ENCODE measurements around the gene DPYD.

Gene DPYD

DNA sequence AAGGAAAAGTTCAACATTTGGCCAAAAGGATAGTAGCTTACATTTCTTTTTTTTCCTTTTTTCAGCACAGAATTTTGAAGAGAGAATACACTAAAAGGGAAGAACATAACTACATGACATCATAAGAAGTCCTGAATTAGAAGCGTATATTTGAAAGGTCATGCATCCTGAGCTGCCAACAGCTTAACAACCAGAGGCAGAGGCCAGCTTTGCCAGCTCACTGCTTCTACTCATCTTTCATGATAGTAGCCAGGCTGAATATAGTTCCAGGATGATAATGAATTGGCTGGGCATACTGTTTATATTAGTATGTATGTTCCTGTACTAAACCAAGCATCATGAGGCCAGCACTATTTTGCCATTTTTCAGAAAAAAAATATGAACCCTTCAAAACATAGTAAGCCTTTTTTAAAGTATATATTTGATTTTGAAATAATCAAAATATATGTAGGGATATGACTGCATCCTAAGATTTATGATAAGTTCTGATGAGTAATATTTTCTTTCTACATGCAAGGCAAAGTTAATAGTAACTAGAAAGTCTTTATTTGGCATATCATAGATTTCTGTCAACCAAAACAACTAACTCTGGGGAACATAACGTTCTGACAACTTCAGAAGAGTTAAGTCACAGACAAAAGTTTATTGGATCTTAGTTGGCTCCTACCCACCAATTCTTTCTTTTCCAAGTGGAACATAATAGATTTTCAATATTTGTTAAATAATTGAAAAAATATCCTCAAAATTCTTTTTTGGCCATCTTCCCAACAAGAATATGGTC lies 123.2 kb downstream of the DPYD start:
- TF ChIP-seq, protein P1, sequence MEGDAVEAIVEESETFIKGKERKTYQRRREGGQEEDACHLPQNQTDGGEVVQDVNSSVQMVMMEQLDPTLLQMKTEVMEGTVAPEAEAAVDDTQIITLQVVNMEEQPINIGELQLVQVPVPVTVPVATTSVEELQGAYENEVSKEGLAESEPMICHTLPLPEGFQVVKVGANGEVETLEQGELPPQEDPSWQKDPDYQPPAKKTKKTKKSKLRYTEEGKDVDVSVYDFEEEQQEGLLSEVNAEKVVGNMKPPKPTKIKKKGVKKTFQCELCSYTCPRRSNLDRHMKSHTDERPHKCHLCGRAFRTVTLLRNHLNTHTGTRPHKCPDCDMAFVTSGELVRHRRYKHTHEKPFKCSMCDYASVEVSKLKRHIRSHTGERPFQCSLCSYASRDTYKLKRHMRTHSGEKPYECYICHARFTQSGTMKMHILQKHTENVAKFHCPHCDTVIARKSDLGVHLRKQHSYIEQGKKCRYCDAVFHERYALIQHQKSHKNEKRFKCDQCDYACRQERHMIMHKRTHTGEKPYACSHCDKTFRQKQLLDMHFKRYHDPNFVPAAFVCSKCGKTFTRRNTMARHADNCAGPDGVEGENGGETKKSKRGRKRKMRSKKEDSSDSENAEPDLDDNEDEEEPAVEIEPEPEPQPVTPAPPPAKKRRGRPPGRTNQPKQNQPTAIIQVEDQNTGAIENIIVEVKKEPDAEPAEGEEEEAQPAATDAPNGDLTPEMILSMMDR (IDR thresholded peaks at IDR 0.05; ENCODE audit: insufficient read depth, low read length, poor library complexity, severe bottlenecking): no peak
- no peak for DNase-seq (ENCODE audit: extremely low read depth, insufficient read length)
- no peak overlapping the region for H3K4me3 ChIP-seq (replicated peaks; ENCODE audit: low read depth, low read length)

DNA sequence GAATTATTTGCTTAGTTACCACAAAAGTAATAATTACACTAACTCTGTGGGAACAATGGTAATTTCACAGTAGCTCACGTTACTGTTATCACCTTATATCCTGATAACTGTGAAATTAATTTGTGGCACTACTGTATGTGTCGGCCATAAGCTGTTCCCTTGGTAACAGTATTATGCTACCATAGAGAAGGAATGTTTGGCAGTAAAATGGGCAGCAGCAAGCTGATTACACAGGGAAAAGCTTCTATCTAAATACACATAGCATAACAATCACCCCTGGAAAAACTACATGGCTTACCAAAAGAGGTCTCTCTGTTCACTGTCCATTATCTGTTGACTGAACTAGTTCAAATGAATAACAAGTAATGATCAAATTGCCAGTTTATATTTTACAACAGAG lies 124.1 kb downstream of the DPYD start:
- Histone ChIP-seq H3K36me3 (ENCODE audit: control insufficient read depth, insufficient read depth, low read length) (no peaks in the 10 kb centered on the region), H3K4me3 (replicated peaks; ENCODE audit: low read depth, low read length) (no peak overlapping the region), H3K27me3 (replicated peaks; ENCODE audit: control insufficient read depth, insufficient read depth, low read length) (no peaks in the 10 kb centered on the region)
- TF ChIP-seq, protein P1 (IDR thresholded peaks at IDR 0.05; ENCODE audit: insufficient read depth, low read length, poor library complexity, severe bottlenecking): no peak
- DNase-seq (ENCODE audit: extremely low read depth, insufficient read length): no peak

More for the DNA sequence above, 123.2 kb downstream of the DPYD start:
- no peaks in the 10 kb centered on the region for H3K36me3 ChIP-seq (ENCODE audit: control insufficient read depth, insufficient read depth, low read length)
- H3K27me3 ChIP-seq (replicated peaks; ENCODE audit: control insufficient read depth, insufficient read depth, low read length): no peaks in the 10 kb centered on the region

DNA sequence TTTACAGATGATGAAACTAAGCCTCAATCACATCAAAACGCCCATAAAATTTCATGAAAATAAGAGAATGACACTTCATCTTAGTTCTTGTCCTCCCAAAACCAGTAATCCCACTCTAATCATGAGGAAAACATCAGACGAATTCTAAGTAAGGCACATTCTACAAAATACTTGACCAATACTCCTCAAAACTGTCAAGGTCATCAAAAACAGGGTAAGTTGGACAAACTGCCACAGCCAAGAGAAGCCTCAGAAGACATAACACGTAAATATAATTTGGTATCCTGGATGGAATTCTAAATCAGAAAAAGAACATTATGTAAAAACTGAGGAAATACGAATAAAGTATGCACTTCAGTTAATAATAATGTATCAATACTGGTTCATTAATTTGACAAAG lies 128.2 kb downstream of the DPYD start:
- TF ChIP-seq, protein P1 (IDR thresholded peaks at IDR 0.05; ENCODE audit: insufficient read depth, low read length, poor library complexity, severe bottlenecking): no peak

DNA sequence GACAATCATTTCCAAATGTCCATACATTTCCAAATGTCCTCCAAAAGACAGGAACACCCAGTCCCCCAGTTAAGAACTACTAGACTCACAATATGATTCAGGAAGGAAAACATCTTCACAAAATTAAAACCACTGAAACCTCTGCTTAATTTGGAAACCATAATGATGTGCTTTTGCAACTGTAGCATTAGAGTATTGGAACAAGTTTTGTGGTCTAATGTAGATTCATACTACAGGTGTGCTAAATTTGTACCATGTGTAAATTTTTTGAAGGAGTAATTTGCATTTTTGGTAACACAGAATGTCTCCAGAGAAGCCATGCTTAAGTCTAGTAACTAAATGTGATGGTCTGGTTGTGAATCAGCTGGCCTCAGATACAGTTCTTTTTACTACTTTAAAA lies 129.6 kb downstream of the DPYD start:
- H3K4me3 ChIP-seq (replicated peaks; ENCODE audit: low read depth, low read length): no peak overlapping the region
- H3K27me3 ChIP-seq (replicated peaks; ENCODE audit: control insufficient read depth, insufficient read depth, low read length): no peaks in the 10 kb centered on the region
- DNase-seq (ENCODE audit: extremely low read depth, insufficient read length): peak; percentile 34
- no peaks in the 10 kb centered on the region for H3K36me3 ChIP-seq (ENCODE audit: control insufficient read depth, insufficient read depth, low read length)
- TF ChIP-seq, protein P1 (IDR thresholded peaks at IDR 0.05; ENCODE audit: insufficient read depth, low read length, poor library complexity, severe bottlenecking): no peak

More for the DNA sequence above, 128.2 kb downstream of the DPYD start:
- no peaks in the 10 kb centered on the region for H3K27me3 ChIP-seq (replicated peaks; ENCODE audit: control insufficient read depth, insufficient read depth, low read length)
- no peak overlapping the region for H3K4me3 ChIP-seq (replicated peaks; ENCODE audit: low read depth, low read length)
- H3K36me3 ChIP-seq (ENCODE audit: control insufficient read depth, insufficient read depth, low read length): no peaks in the 10 kb centered on the region
- DNase-seq (ENCODE audit: extremely low read depth, insufficient read length): no peak

DNA sequence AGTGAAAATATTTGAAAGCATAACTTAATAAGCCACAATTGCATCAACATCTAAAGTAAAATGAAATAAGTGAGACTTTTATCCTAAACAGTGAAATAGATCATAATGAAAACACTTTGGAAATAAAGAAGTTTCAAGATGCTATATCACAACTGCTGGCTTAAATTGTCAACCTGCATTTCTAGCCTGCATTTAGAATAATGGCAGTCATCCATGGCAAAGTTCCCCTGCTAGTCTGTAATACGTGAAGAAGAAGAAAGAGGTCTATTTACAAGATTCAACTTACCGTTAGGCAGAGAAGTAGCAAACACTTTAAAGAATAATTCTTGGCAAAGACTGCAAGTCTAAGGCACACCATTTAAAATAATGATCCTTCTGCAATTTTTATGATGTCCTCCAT lies 133.6 kb downstream of the DPYD start:
- H3K36me3 ChIP-seq (ENCODE audit: control insufficient read depth, insufficient read depth, low read length): no peaks in the 10 kb centered on the region
- H3K27me3 ChIP-seq (replicated peaks; ENCODE audit: control insufficient read depth, insufficient read depth, low read length): no peaks in the 10 kb centered on the region
- no peak for DNase-seq (ENCODE audit: extremely low read depth, insufficient read length)
- TF ChIP-seq, protein P1 (IDR thresholded peaks at IDR 0.05; ENCODE audit: insufficient read depth, low read length, poor library complexity, severe bottlenecking): no peak
- no peak overlapping the region for H3K4me3 ChIP-seq (replicated peaks; ENCODE audit: low read depth, low read length)
